ENCODE results near the gene MYBL2. TPM values are rescaled to one million over a fixed set of nuclear protein-coding genes. Genes with fewer than 3 reads are reported as not detected.

MYBL2 gene
- total RNA-seq, 1 donor = 17.8 TPM

DNA sequence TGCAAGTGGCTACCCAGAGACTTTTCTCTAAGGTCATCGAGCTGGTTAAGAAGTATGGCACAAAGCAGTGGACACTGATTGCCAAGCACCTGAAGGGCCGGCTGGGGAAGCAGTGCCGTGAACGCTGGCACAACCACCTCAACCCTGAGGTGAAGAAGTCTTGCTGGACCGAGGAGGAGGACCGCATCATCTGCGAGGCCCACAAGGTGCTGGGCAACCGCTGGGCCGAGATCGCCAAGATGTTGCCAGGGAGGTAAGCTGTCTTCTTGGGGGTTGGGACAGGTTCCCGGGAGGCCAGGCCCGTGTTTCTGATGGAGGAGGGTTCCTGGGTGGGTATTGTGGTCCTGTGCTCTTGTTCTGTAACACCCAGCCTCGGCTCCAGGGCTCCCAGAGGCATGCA, 19.9 kb downstream of the MYBL2 start:
- no peak for DNase-seq (ENCODE audit: low read depth)
- H3K4me3 ChIP-seq (ENCODE audit: low read depth, low read length) = no peak overlapping the region
- TF ChIP-seq, protein P1, sequence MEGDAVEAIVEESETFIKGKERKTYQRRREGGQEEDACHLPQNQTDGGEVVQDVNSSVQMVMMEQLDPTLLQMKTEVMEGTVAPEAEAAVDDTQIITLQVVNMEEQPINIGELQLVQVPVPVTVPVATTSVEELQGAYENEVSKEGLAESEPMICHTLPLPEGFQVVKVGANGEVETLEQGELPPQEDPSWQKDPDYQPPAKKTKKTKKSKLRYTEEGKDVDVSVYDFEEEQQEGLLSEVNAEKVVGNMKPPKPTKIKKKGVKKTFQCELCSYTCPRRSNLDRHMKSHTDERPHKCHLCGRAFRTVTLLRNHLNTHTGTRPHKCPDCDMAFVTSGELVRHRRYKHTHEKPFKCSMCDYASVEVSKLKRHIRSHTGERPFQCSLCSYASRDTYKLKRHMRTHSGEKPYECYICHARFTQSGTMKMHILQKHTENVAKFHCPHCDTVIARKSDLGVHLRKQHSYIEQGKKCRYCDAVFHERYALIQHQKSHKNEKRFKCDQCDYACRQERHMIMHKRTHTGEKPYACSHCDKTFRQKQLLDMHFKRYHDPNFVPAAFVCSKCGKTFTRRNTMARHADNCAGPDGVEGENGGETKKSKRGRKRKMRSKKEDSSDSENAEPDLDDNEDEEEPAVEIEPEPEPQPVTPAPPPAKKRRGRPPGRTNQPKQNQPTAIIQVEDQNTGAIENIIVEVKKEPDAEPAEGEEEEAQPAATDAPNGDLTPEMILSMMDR (IDR thresholded peaks at IDR 0.05; ENCODE audit: insufficient read depth, low read length) = no peak

DNA sequence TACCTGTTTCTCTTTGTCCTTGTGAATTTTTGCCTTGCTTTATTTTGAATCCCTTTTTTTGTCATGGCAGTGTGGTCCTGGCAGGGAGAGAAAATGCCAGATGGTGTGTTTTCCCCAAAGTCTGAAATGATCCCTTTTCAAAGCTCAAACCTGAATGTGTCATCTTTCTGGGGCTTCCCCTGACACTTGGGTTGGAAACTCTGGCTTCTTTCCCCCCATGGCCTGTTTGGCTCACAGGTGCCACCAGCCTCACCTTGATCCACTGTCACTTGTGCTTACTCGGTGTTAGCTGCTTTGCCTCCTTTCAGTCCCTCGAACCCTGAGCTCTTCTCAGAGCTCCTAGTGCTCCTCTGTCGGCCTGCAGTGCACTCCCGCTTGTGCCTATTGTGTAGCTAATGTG, 22.3 kb downstream of the MYBL2 start:
- DNase-seq (ENCODE audit: low read depth) = no peak
- no peak overlapping the region for H3K4me3 ChIP-seq (ENCODE audit: low read depth, low read length)
- TF ChIP-seq, protein P1 (IDR thresholded peaks at IDR 0.05; ENCODE audit: insufficient read depth, low read length) = no peak

DNA sequence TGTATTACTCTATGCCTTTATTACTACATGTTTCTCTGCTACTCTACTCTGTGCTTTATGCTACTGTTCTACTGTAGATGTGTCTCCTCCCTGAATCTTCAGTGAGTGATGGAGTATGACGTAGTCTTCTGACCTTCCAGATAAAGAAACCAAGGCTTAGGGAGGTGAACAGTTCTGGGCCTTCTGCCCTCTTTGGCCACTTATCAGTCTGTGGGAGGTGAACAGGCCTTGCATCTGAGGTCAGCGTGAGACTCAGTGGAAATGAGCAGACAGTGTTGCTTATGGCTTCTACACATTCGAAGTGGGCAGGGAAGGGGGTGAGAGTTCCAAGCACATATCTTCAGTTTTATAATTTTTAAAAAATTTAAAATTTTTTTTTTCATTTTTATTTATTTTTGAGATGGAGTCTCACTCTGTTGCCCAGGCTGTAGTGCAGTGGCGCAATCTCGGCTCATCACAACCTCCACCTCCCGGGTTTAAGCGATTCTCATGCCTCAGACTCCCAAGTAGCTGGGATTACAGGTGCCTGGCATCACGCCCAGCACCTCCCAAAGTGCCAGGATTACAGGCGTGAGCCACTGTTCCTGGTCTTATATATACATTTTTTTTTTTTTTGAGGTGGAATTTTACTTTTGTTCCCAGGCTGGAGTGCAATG, 24.2 kb downstream of the MYBL2 start:
- DNase-seq (ENCODE audit: low read depth) = no peak
- H3K4me3 ChIP-seq (ENCODE audit: low read depth, low read length) = no peak overlapping the region
- TF ChIP-seq, protein P1 (IDR thresholded peaks at IDR 0.05; ENCODE audit: insufficient read depth, low read length) = no peak

DNA sequence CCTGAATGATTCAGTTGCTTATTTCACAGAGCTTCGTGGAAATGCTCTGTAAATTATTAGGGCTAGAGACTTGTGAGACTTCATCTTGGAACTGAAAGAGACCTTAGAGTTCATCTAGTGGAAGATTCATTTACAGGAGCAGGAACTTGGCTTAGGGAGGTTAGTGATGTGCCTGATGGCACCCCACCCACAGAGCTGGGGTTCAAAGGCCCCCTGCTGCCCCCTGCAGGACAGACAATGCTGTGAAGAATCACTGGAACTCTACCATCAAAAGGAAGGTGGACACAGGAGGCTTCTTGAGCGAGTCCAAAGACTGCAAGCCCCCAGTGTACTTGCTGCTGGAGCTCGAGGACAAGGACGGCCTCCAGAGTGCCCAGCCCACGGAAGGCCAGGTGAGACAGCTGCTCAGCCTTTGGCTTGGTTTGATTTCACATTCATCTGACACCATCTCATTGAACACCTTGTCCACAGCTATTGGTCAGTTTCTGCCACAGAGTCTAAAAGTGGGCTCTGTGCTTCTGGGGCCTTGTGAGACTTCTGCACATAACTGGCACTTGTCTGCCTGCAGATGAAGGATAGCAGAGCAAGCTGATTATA, 25.1 kb downstream of the MYBL2 start:
- H3K4me3 ChIP-seq (ENCODE audit: low read depth, low read length) = no peak overlapping the region
- DNase-seq (ENCODE audit: low read depth) = peak; percentile 39
- TF ChIP-seq, protein P1 (IDR thresholded peaks at IDR 0.05; ENCODE audit: insufficient read depth, low read length) = peak; percentile 62

DNA sequence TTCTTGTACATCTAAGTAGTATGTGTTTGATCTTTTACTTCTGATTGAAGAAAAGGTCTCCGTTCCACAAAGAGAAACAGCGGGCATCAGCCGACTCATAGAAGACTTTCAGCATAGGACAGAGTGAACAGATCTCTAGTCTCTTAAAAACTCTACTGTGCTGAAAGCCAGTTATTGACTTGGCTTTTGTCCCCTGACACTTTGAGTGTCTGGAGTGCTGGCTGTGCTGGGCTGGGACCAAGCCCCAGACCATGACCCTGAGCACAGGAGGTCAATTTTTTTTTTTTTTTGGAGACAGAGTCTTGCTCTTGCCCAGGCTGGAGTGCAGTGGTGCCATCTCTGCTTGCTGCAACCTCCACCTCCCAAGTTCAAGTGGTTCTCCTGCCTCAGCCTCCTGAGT, 27.8 kb downstream of the MYBL2 start:
- no peak overlapping the region for H3K4me3 ChIP-seq (ENCODE audit: low read depth, low read length)
- TF ChIP-seq, protein P1 (IDR thresholded peaks at IDR 0.05; ENCODE audit: insufficient read depth, low read length) = no peak
- no peak for DNase-seq (ENCODE audit: low read depth)

DNA sequence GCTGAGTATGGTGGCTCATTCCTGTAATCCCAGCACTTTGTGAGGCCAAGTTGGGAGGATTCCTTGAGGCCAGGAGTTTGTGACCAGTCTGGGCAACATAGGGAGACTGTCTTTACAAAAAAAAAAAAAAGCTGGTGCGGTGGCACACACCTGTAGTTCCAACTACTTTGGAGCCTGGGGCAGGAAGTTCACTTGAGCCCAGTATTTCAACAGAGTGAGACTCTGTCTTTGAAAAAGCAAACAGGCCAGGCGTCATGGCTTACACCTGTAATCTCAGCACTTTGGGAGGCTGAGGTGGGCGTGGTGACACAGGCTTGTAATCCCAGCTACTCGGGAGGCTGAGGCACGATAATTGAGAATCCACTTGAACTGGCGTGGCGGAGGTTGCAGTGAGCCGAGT, 28.7 kb downstream of the MYBL2 start:
- no peak overlapping the region for H3K4me3 ChIP-seq (ENCODE audit: low read depth, low read length)
- TF ChIP-seq, protein P1 (IDR thresholded peaks at IDR 0.05; ENCODE audit: insufficient read depth, low read length) = no peak
- DNase-seq (ENCODE audit: low read depth) = no peak

All from fibroblast of the aortic adventitia (primary cell).